Activated T-helper 9 cell treated with anti-CD3 and anti-CD28 coated beads, Interleukin-2, amount 50 U/mL, for 16 hours (primary cell): ENCODE measurements around the gene WWC2.
A peak's percentile ranks its signal among the peaks of the same experiment; 100 is the strongest.

Source experiments
- DNase-seq: peaks from one replicate; pipeline ENCODE4 v3.0.0-alpha.2; 2020; ENCODE audit warnings: low read depth

The WWC2 gene

DNA sequence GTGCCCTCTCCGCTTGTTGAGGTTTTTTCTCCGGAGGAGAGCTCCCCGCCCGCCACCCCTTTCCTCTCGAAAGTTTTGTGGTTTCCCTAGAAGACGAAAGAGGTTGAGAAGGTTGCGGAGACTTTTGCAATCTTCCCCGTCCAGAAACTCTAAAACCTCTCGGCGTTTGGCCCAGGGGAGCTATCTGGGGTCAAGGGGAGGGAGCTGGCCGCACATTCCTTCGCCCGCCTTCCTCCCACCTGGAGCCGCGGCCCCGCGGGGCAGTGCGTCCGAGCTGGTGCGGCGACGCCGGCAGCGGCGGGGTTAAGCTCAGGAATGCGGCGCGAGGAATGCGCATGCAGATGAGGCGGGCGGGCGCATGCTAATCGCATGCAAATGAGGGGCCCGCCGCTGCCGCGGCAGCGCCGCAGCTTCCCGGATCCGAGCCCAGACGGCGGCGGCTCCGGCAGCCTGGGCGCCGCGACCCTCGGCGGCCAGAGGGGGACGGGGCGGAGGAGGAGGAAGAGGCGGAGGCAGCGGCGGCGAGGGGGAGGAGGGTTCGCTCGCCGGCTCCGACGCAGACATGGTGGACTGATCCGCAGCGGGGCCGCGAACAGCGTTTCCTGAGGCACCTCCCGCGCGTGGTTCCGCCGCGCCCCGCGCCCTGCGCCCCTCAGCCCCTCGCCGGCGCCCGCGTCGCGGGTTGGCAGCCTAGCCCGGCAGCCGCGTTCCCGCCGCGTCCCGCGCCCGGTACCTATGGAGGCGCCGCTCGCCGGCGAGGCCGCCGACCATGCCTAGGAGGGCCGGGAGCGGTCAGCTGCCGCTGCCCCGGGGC, at the start of gene WWC2:
TSS of gene WWC2 (plus strand) at position 535 of the 814 bp plus-strand sequence. CDS start at position 770, 235 bp downstream.
- peak; percentile 60 for DNase-seq

DNA sequence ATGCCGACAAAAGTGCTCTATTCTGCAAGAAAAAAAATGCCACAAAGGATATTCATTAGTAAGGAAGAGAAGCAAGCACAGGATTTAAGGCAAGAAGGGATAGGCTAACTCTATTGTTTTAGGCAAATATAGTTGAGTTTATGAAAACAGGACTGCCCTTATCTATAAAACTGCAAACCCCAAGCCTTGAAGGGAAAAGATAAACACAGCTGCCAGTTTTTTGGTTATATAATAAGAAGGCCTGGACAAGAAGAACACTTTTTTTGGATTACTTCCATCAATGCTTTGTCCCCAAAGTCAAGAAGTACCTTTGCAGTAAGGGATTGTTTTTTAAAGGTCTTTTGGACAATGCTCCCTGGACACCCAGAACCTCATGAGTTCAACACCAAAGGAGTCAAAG, 45.4 kb upstream of the WWC2 start:
- DNase-seq: no peak

DNA sequence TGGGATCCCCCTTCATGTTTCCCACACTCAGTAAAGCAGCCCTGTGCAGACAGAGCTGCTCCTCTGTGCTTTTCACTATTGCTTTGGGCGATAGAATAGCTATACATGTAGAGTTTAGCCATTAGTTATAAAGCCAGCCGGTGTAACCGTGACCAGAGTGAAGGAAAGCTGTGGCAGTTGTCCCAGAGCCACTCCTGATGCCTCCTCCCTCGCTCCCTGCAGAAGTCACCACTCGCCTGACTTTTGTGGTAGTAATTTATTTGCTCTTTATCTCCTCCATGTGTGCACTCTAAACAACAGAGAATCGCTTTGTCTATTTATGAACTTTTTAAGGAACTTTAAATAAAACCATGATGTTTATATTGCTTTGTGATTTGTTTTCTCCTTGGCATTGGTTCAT, 41.8 kb upstream of the WWC2 start:
- no peak for DNase-seq

DNA sequence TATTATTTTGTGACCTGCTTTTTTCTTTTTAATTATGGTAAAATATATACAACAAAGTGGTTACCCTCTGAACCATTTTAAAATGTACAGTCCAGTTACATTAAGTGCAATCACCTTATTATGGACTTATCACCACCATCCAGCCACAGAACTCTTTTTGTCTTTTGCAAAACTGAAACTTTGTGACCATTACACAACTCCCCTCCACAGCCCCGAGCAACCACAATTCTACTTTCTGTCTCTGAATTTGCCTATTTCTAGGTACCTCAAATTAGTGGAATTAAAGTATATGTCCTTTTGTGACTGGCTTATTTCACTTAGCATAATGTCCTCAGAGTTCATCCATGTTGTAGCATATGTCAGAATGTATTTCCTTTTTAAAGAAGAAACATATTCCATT, 39.3 kb upstream of the WWC2 start:
- DNase-seq: no peak

DNA sequence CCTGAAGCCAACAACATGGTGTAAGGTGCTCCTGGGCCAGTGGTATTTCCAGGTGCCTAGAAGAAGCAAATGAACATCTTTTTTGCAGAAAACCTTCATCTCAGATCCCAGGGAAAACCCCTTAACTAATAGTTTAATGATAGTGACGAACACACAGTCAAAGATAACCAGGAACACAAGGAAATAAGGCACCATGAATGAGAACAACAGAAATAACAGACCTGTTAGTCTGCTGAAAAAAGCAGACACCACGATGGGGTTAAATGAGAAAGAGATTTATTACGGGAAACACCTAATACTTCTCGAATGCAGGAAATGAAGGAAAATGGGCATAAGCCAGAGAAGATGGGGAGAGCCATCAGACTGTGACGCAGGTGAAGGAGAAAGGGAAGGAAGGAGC, 30.6 kb upstream of the WWC2 start:
- no peak for DNase-seq

DNA sequence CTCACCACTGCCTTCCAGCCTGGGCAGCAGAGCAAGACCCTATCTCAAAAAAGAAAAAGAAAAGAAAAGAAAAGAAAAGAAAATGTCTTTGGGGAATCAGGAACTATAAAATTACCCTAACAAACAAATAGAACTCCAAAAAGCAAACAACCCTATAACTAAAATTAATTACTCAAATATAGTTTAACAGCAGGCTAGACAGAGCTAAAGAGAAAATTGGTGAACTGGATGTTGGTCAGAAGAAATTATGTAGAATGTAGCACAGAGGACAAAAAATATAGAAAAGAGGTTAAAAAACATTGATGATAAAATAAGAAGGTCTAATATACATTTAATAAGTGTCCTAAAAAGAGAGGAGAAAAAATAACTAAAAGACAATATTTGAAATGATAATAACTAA, 27.8 kb upstream of the WWC2 start:
- no peak for DNase-seq

DNA sequence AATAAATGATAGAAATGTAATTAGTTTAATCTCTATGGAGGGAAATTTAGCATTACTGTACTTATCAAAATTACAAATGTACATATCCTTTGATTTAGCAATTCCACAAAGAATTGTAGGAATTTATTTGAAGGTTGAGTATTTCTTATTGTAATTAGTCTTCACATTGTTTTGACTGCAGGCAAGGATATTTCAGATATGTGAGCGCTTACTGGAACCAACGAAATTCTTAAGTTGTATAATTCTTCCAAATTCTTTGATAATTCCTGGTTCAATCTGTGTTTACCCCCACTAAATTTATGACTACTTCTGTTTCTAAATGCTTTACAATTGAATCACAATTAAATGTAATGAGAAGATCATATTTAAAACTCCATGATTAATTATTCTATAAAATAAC, 26.9 kb upstream of the WWC2 start:
- DNase-seq: no peak

DNA sequence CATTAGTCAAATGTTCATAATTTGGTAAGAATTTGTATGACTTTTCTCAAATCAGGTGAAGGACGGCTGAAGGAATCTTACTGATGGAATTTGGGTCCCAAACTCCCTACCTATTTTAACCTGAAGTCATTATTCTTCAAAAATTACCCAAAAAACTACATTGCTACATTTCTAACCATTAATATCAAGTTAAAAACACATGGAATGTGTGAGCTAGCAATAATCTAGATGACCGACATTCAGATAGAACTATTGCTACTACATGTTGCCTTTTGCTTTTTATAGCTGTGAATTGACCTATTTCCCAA, 25.3 kb upstream of the WWC2 start:
- no peak for DNase-seq

DNA sequence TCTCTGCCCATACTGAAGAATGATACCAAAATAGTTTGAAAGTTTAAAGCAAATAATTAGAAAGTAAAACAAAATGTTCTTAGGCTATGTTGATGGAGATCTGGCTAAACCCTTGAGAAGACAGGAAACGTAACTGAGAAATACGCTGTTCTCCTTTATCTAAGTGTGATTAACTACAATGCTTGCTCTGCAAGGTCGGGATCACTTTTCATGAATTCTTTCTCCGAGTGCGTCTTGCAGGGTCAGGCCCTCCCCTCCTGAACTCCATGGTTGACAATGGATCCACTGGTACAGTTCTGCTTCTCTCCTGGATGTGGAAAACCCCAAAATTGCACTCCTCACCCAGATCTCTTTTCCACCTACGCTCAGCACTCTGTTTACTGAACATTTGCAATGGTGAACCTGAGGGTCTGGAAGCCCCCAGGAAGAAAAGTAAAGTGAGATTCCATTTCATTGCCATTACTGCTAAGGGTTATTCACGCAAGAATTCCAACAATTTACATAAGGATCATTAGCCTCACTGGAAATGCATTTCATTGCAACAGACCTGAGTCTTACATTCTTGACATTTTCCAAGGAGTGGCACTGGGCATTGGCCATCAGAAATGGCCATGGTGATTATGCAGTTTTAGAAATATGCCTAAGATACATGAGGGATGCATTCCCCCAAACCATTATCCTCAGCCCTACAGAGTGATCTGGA, 24.6 kb upstream of the WWC2 start:
- DNase-seq: no peak

DNA sequence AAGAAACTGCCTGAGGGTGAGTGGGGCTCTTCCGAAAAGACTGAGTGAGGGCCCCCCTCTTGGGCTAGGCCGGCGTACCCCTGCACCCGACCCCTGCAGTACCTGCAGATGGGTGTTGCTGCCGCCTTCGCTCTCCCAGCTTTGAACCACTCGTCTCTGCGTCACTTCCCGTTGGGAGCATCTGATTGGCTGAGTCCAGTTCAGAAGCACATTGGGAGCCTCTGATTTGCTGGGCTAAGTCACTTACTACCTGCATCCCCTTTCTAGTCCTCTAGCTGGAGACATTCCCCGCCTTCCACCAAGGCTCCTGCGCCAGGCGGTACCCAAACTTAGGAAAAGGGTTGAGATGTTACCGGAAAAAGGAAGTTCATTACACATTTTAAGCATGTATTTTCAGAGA, 20.4 kb upstream of the WWC2 start:
- no peak for DNase-seq

DNA sequence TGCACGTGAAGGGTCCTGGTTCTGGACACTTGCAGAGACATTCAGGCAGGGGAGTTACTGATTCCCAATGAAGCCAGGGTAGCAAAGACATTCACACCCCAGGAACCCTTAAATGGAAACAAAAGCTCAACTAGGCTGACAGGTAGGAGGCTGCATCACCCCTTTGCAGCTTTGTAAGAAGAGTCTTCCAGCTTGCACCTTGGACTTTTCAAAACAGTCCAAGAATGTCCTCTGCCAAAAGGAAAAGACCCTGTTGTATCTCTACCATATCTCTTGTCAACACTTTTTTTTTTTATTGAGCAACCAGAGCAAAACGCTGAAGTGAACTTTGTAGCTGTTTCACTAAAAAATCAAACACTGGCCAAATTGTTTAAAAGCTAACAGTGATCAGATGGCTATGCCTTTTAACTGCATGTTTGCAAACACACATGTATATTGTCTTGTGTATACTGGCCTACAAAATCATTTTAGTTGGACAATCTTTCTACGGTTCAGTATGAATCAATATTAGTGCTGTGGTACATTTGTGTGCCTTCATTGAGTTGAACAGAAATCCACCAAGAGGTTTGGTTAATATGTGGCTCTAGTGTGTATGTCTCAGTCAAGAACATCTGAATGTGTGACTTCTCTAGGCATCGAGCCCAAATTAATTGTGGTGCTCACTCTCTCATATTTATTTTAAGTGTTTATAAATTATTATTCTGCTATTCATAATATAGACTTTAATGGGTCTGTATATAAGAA, 18.5 kb upstream of the WWC2 start:
- no peak for DNase-seq

DNA sequence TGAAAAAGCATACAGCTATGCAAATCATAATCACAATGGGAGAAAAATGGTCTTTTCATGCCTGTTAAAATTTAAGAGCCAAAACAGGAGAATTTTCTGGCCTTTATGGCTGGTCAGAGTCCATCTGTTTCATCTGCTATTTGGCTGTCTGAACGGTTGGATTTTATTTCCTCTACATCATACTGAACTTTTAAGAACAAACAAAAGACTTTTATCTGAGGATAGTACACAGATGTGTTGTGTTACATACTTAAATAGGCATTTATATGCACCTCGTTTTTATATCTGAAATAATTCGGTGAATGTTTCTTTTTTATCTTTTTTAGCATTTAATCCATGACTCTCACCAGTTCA, 18.0 kb upstream of the WWC2 start:
- DNase-seq: no peak

DNA sequence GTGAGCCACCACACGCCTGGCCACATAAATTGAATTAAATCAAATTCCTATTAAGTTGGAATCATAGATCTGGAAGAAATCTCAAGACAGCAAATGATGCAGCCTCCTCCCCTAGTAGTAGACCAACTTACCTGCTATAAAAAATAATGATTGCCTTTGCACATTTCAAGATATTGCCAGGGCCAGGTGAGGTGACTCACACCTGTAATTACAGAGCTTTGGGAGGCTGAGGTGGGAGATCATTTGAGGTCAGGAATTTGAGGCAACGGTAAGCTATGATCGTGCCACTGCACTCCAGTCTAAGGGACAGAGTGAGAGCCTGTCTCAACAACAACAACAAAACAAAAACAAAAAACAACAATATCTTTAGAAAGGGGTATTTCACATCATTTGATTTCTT, 17.0 kb upstream of the WWC2 start:
- no peak for DNase-seq

DNA sequence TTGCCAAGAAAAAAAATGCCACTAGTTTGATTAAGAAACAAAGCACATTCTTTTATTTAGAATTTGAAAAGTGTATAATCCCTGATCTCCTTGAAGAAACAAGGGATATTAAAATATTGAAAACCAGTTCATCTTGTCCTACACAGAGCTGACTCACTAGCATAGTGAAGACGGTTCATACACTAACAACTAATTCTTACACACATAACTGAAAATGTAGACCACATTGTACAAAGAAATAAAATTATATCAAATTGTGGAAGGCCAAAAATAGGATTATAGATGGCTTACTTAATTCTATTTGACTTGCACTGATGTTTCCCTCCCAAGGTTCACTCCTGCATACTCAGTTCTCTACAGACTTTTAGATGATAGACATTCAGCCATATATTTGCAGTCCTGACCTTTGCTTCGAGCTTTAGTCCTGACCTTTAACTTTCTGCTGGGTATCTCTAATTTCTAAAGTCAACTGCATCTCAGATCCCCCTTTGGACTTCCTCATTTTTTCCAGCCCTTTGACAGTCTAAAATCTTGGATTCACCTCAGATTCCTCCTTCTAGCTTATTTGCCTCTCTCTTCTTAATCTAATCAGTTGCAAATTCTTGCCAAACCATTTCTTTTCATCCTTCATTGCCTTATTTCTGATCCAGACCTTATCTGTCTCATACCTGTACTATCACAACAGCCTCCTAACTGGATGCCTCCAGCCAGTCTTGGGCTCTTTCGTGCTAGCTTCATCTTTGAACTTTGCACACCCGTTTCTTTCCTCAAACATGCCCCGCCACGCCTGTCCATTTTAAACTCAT, 4.5 kb upstream of the WWC2 start:
- DNase-seq: no peak

DNA sequence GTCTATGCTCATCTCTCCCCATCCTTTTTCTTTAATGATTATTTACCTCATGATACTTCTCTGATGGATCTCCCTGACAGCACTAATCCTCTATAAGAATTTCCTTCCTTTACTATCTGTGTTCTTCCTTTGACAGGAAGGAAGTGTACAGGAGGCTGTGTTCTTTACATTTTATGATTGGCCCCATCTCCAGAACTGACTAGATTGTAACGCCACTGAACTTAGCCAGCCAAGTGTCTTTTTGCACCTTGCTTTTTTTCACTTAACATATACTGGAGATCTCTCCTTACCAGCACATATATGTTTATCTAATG, 3.9 kb upstream of the WWC2 start:
- no peak for DNase-seq

DNA sequence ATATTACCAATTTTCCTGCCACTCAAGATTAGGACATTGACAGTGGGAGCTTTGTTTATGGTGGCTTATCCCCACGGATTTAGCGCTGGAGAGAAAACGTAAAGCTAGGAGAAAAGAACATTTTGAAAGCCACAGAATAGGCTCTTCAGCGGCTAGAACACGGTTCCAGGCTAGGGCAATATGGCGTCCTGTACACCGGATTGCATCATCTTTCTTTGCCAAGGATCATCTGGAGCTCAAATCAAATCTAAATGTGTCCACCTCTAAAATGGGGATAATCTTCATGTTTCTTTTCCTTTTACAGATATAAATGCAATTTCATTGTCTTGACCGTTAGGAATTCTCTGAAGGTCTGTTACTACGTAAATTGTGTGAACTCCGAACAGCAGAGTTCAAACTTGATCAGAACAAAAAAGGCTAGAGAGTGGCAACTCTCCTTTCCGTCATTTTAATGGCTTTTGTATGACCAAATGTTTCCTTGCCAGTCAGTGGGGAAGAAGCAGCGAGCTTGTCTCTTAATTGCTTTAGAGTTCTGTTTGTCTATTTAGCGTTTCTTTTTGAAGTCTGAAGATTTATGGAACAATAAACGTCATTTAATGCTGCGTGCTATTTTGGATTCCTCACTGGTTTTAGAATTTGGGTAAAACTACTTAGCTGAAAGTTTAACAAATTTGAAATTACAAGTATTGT, 2.6 kb upstream of the WWC2 start:
- no peak for DNase-seq

DNA sequence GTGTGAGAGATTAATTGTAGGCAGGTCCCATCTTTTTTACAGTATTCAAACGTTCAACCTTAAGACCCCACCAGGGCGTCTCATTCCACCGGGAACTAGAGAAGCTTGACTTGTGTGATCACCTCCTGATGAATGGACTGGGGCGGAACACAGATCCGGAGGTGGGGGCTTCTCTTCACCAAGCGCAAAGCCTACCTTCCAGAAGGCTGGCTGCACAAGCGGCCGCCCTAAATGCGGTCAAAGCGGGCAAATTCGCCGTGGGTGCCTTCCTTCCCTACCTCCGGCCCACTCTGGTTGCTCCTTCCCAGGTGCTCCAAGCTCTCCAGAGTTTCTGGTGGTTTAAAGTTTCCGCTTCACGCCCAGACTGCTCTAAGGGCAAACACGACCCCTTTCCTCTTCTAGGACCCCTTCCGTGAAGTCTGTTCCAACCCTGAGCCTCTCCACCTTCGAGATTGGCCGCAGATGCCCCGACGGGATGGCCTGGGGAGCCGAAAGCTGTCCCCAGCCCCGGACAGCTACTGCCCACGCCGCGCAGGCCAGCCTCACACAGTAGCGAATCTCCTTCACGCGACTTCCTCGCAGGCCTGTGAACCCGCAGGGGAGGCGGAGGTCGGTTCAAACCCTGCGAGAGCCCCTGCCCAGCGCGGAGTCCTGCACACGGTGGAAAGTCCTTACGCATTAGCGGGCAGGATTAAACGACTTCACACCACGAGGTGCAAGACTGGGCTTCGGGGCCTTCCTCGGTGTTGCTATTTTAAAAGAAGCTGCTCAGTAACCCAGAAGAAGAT, 1.6 kb upstream of the WWC2 start:
- peak; percentile 4 for DNase-seq

DNA sequence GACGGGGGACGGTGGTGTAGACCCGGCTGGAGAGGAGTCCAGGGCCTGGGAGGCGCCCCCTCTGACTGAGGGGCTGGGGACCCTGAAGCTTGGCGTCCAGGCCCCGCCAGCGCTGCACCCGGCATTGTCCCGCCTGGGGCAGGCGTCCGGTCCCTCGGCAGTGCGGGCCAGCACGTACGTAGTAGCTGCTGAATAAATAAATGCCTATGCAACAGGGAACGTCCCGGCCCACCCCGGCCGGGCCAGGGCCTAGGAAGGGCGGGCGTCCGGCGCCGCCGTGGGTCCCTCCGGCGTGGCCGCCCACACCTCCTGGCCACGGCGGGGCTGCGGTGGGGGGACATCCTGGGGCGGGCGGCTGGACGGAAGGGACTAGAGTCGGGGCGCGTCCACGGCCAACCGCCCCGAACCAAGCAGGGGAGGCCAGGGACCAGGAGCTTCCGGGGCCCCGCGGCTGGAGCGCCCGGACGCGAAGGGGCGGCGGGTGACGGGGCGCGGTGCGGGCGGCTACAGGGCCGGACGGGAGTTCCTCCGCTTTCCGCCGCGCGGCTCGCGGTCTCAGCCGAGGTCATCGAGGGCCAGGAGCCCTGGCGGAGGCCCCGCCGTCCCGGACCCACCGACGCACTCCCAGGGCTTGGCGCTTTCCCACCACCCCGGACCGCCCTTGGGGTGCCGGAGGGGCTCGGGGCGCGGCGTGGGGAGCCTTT, 886 bp upstream of the WWC2 start:
- peak; percentile 10 for DNase-seq

DNA sequence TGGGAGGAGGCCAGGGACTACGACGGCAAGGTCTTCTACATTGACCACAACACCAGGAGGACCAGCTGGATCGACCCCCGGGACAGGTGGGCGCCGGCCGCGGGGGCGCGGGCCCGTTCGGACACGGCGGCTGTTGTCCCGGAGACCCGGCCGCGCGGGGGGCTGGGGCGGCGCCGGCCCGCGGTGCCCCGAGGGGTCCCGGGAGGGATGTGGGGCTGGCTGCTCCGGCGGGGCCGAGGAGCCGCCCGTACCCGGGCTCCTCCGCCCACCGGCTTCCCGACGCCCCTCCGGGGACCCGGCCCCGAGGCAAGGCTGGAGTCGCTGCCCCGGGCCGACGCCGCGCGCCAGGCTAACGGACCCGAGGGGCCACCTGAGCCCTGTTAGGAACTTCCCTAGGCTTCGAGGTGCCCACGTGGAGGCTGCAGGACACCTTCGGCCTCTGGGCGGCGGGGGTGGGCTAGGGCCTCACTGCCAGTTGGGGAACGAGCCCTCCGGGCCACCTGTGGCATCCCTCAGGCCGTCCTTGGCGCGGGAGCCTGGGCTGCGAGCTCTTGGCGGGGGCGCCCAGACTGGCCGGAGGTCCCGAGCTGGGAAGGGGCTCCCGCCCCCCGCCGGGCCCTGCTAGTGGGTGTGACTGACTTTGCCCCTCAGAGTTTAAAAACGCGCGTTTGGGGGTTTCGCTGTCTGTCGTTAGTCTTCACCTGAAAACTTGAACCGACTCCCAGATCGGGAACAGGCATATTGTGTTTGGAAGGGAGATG, 660 bp downstream of the WWC2 start:
- no peak for DNase-seq

DNA sequence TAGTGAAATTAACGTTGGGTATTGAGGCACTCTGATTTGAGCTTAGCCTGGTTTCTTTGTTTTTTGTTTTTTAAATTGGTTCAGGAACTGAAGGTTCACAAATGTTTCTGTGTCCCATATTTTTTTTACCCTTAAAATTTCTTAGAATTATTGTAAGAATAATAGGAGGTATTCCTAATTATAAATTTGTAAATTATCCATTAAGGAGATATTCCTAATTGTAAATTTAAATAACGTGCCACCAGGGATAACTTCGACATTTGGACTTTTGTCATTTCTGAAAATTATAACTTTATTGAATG, 1.2 kb downstream of the WWC2 start:
- no peak for DNase-seq
